Measurements from ENCODE around the gene NUP153. TPM values are rescaled to one million over a fixed set of nuclear protein-coding genes. Genes with fewer than 3 reads are reported as not detected.

NUP153 gene
- polyA plus RNA-seq, 2 of the 4 experiments (the other 2 are of a cell fraction): 26.4 to 47.3 TPM

DNA sequence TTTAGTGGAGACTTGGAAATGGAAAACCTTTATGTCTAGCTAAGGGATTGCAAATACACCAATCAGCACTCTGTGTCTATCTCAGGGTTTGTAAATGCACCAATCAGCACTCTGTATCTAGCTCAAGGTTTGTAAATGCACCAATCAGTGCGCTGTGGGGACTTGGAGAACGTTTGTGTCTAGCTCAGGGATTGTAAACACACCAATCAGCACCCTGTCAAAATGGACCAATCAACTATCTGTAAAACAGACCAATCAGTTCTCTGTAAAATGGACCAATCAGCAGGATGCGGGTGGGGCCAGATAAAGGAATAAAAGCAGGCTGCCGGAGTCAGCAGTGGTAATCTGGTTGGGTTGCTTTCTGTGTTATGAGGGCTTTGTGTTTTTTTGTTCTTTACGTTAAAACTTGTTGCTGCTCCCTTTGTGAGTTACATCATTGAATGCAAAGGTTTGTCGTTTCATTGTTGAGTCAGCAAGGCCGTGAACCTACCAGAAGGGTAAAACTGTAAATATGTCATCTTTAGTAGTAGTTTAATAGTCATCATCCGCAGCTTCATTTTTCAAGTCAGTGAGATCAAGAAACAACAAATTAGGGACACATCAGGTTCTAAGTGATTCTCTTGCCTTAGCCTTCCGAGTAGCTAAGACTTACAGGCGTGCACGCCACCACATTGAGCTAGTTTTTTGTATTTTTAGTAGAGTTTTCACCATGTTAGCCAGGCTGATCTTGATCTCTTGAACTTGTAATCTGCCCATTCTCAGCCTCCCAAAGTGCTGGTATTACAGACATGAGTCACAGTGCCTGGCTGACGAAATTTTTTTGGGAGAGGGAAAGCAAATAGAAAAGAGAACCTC, 22.7 kb upstream of the NUP153 start:
- H3K4me2 ChIP-seq: no peak overlapping the region
- FAIRE-seq (no peak), ATAC-seq (no peak), DNase-seq (ENCODE audit: low read depth in 1 of 2, low spot score in 1 of 2) (no peak)
- no peaks in the 10 kb centered on the region for H3K4me1 ChIP-seq
- no peak for TF ChIP-seq FOSL2 (IDR thresholded peaks at IDR 0.05)
- no peak for TF ChIP-seq FOSL2 (CRISPR knock-in tag; IDR thresholded peaks at IDR 0.05)
- TF ChIP-seq HOXB5 (CRISPR knock-in tag; IDR thresholded peaks at IDR 0.05): no peak
- TF ChIP-seq FOXS1 (CRISPR knock-in tag; IDR thresholded peaks at IDR 0.05): no peak
- no peak for TF ChIP-seq RNF2 (IDR thresholded peaks at IDR 0.05; ENCODE audit: borderline replicate concordance, low read depth)
- CTCF ChIA-PET: interaction anchor here (0.9 kb wide), 1 partner anchor 22 kb away, joined by 3 read pairs; no protein-coding TSS in a partner anchor
- no peak overlapping the region for H3K27ac ChIP-seq
- POLR2A ChIA-PET: no interaction called here
- 65% methylated on average over 12 of the region's 12 CpGs for WGBS (ENCODE audit: missing lambda C conversion rate)
- no peaks in the 10 kb centered on the region for H3K9me3 ChIP-seq
- H3K4me3 ChIP-seq: no peak overlapping the region

- Histone ChIP-seq H3K9me3 (no peaks in the 10 kb centered on the region), H3K4me3 (no peak overlapping the region), H3K4me2 (no peak overlapping the region), H3K27ac (no peak overlapping the region), H3K4me1 (no peaks in the 10 kb centered on the region)
- ChIA-PET POLR2A (no interaction called here), CTCF (interaction anchor here (0.6 to 0.9 kb wide), 3 partner anchors 16 to 529 kb away, joined by 3 to 4 read pairs (median 3); no protein-coding TSS in a partner anchor)
- TF ChIP-seq, protein P1, sequence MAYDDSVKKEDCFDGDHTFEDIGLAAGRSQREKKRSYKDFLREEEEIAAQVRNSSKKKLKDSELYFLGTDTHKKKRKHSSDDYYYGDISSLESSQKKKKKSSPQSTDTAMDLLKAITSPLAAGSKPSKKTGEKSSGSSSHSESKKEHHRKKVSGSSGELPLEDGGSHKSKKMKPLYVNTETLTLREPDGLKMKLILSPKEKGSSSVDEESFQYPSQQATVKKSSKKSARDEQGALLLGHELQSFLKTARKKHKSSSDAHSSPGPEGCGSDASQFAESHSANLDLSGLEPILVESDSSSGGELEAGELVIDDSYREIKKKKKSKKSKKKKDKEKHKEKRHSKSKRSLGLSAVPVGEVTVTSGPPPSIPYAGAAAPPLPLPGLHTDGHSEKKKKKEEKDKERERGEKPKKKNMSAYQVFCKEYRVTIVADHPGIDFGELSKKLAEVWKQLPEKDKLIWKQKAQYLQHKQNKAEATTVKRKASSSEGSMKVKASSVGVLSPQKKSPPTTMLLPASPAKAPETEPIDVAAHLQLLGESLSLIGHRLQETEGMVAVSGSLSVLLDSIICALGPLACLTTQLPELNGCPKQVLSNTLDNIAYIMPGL (CRISPR knock-in tag; IDR thresholded peaks at IDR 0.05; ENCODE audit: borderline replicate concordance): no peak
- TF ChIP-seq CBX8 (IDR thresholded peaks at IDR 0.05): no peak
- ATAC-seq (no peak), DNase-seq (ENCODE audit: low read depth in 1 of 2, low spot score in 1 of 2) (no peak), FAIRE-seq (no peak)
- 92% methylated on average over 24 of the region's 49 CpGs for WGBS (ENCODE audit: missing lambda C conversion rate)
Observed at GRCh38 chr6:17728551-17729222, 22.0 kb upstream of the NUP153 start.

DNA sequence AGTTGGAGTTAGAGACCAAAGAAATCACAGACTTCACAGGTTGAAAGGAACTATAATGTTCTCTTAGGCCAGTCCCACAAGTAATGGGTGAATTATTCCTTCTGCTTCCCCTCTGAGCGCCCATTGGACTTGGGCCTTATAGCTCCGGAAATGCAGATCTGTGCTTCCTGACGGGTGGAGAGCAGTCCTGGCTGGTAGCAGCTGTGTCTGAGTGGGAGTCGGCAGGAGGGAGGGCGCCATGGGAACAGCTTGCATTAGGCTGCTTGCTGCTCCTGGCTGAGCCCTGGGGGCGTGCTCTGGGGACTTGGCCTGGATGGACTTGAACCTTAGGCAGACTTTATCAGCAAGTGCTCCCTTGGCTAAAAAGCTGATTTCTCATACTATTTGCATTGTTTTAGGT, 18.4 kb upstream of the NUP153 start:
- CTCF ChIA-PET: no interaction called here
- POLR2A ChIA-PET: no interaction called here
- no peak overlapping the region for H3K4me3 ChIP-seq
- no peaks in the 10 kb centered on the region for H3K4me1 ChIP-seq
- WGBS (ENCODE audit: missing lambda C conversion rate): 69% methylated on average over 6 of the region's 6 CpGs
- no peak for ATAC-seq
- no peak for FAIRE-seq
- no peak overlapping the region for H3K27ac ChIP-seq
- no peaks in the 10 kb centered on the region for H3K9me3 ChIP-seq
- no peak overlapping the region for H3K4me2 ChIP-seq
- TF ChIP-seq RFX5 (IDR thresholded peaks at IDR 0.05): no peak
- no peak for TF ChIP-seq CTCF (IDR thresholded peaks at IDR 0.05)
- TF ChIP-seq USF2 (IDR thresholded peaks at IDR 0.05): no peak
- DNase-seq (ENCODE audit: low read depth in 1 of 2, low spot score in 1 of 2): no peak

DNA sequence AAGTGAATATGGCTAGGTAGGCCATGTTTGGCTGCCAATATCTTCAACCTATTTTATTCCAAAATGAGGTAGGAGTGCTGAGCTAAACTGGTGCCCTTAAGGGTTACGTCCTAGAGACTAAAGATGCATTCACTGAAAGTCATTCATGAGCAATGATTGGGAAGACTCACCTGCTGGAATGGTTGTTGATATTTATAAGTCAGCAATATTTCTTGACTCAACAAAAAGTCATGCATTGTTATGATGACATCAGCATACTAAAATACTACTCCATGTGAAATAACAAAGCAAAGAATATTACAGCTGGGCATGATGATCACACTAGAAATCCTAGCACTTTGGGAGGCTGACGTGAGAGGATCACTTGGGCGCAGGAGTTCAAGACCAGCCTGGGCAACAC, 17.6 kb upstream of the NUP153 start:
- DNase-seq (ENCODE audit: low read depth in 1 of 2, low spot score in 1 of 2) (no peak), FAIRE-seq (no peak), ATAC-seq (no peak)
- WGBS (ENCODE audit: missing lambda C conversion rate): 84% methylated on average over 3 of the region's 3 CpGs
- CTCF ChIA-PET: interaction anchor here (0.7 to 1.3 kb wide), 2 partner anchors 17 to 23 kb away, joined by 3 to 4 read pairs; no protein-coding TSS in a partner anchor
- Histone ChIP-seq H3K4me2 (no peak overlapping the region), H3K27ac (no peak overlapping the region), H3K9me3 (no peaks in the 10 kb centered on the region), H3K4me3 (no peak overlapping the region), H3K4me1 (no peaks in the 10 kb centered on the region)
- TF ChIP-seq REST (IDR thresholded peaks at IDR 0.05) (no peak), MAFK (IDR thresholded peaks at IDR 0.05; ENCODE audit: partially characterized antibody) (peak; percentile 74)
- POLR2A ChIA-PET: no interaction called here
